HEK293T (cell line): Measurements from ENCODE around the gene LTB4R.

Experiments
- BHLHE40 ChIP-seq: fragments of 450-650 bp; IDR thresholded peaks from 2 replicates; pipeline ENCODE4 v1.6.1; 2016; ENCODE audit warnings: mild to moderate bottlenecking, moderate library complexity, borderline replicate concordance
- CTBP1 ChIP-seq: fragments of 450-650 bp; IDR thresholded peaks from 2 replicates; pipeline ENCODE4 v1.6.1; 2016; ENCODE audit warnings: borderline replicate concordance
- ELF4 ChIP-seq: fragments of 450-650 bp; IDR thresholded peaks from 2 replicates; pipeline ENCODE4 v1.6.1; 2017; ENCODE audit warnings: antibody characterized with exemption
- FOXK2 ChIP-seq: fragments of 450-650 bp; IDR thresholded peaks from 2 replicates; pipeline ENCODE4 v1.6.1; 2016; ENCODE audit warnings: mild to moderate bottlenecking
- FOXM1 ChIP-seq: fragments of 450-650 bp; IDR thresholded peaks from 2 replicates; pipeline ENCODE4 v1.6.1; 2017; ENCODE audit warnings: mild to moderate bottlenecking, borderline replicate concordance
- L3MBTL2 ChIP-seq: fragments of 450-650 bp; conservative IDR thresholded peaks from 2 replicates; pipeline ENCODE4 v1.6.1; 2016; ENCODE audit warnings: mild to moderate bottlenecking
- SUZ12 ChIP-seq: fragments of 450-650 bp; IDR thresholded peaks from 2 replicates; pipeline ENCODE4 v1.6.1; 2016; ENCODE audit warnings: mild to moderate bottlenecking

DNA sequence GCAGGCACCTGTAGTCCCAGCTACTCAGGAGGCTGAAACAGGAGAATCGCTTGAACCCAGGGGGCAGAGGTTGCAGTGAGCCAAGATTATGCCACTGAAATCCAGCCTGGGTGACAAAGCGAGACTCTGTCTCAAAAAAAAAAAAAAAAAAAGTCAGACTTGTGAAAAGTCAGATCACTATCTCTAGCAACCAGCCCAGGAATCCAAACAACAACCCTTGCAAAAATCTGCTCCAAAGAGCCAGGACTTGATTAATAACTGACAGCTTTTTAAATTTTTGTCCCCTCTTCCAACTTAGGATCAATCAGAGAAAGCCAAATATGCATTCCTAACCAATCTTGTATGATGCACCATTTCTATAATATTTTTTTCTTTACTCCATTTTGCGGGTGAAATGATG lies 49.0 kb downstream of the LTB4R start:
- no peak for TF ChIP-seq L3MBTL2
- no peak for TF ChIP-seq BHLHE40
- no peak for TF ChIP-seq CTBP1
- no peak for TF ChIP-seq SUZ12
- no peak for TF ChIP-seq FOXM1
- TF ChIP-seq FOXK2, result no peak
- TF ChIP-seq ELF4, result no peak
